HepG2 (cell line): ENCODE data around the gene DYSF. TPM values are rescaled to one million over a fixed set of nuclear protein-coding genes. Genes with fewer than 3 reads are reported as not detected.

Experiments
- ATAC-seq: fragments of 200-7000 bp; cut with Tn5 transposase; 3 replicates; pipeline ENCODE4 v1.9.1; 2020; ENCODE audit warnings: mild to moderate bottlenecking, moderate library complexity
- BruUV-seq: library from RNA; stranded (reverse); fragments of 400-500 nt; replicated peaks from 2 replicates; lab custom pipeline; 2021; lab: Mats Ljungman, UMichigan
- CTCF ChIA-PET: fragments of 300-600 bp; formaldehyde crosslinking; extraction: SDS; loops from one replicate; lab custom pipeline; 2021; ENCODE audit warnings: low total read pairs, inconsistent platforms, low intra/inter-chr PET ratio; lab: Yijun Ruan, JAX
- POLR2A ChIA-PET: fragments of 350-600 bp; sonication (Branson Sonifier 250); formaldehyde crosslinking; loops from one replicate; lab custom pipeline; 2020; ENCODE audit warnings: antibody characterized with exemption, inconsistent platforms; lab: Yijun Ruan, JAX
- DNase-seq: peaks from one replicate; pipeline ENCODE4 v3.0.0-alpha.2; 2015; ENCODE audit warnings: low spot score
- FAIRE-seq: peaks from 3 replicates; lab custom pipeline; 2011; peaks lifted over from hg19 to GRCh38; lab: Jason Lieb, UNC
- H2AFZ ChIP-seq: one replicate; pipeline ENCODE4 v1.6.1; 2011; ENCODE audit warnings: low read length, inconsistent platforms
- H3K27ac ChIP-seq: fragments of 300-600 bp; 3 replicates; pipeline ENCODE4 v1.8.0; 2011; ENCODE audit warnings: mixed run types, mild to moderate bottlenecking, mixed read lengths, low read length, inconsistent platforms; ENCODE audit not compliant: insufficient read depth; ENCODE audit errors: extremely low read length
- H3K27me3 ChIP-seq, 2 experiments: fragments of 200-600 bp in 1 of 2; 2 replicates in 1 of 2; 3 replicates in 1 of 2; pipeline versions ENCODE4 v1.6.0 to v1.8.0; 2011; ENCODE audit warnings: low read length in 2 of 2, mild to moderate bottlenecking in 2 of 2, moderate library complexity in 2 of 2, inconsistent platforms in 1 of 2; ENCODE audit not compliant: insufficient read depth in 2 of 2, control insufficient read depth in 1 of 2
- H3K36me3 ChIP-seq, 2 experiments: fragments of 200-600 bp in 1 of 2; replicated peaks in 1 of 2; 2 replicates in 1 of 2; 3 replicates in 1 of 2; pipeline versions ENCODE4 v1.5.1 to v1.8.0; 2011; ENCODE audit warnings: low read length in 2 of 2, inconsistent platforms in 1 of 2; ENCODE audit not compliant: insufficient read depth in 2 of 2, control insufficient read depth in 1 of 2
- H3K4me1 ChIP-seq: 2 replicates; pipeline ENCODE4 v1.5.1; 2012; ENCODE audit warnings: low read length, inconsistent platforms; ENCODE audit not compliant: insufficient read depth
- H3K4me2 ChIP-seq: 2 replicates; pipeline ENCODE4 v1.6.0; 2011; ENCODE audit warnings: low read depth, low read length, inconsistent platforms
- H3K4me3 ChIP-seq, 3 experiments: fragments of 200-600 bp in 1 of 3; sonication (generic), shearing (Covaris generic) in 1 of 3; replicated peaks in 1 of 3; 2 replicates each; pipeline ENCODE4 v1.5.1; 2011 to 2016; ENCODE audit warnings: low read length in 3 of 3, inconsistent platforms in 2 of 3, low read depth in 2 of 3, mild to moderate bottlenecking in 2 of 3, control low read depth in 1 of 3, mixed read lengths in 1 of 3; ENCODE audit not compliant: insufficient read depth in 1 of 3
- H3K79me2 ChIP-seq: one replicate; pipeline ENCODE4 v1.6.1; 2011; ENCODE audit warnings: low read length, inconsistent platforms; ENCODE audit not compliant: insufficient read depth
- H3K9ac ChIP-seq: 2 replicates; pipeline ENCODE4 v1.6.0; 2011; ENCODE audit warnings: mild to moderate bottlenecking, low read depth, low read length, inconsistent platforms; ENCODE audit not compliant: insufficient read depth
- H3K9me3 ChIP-seq: 2 replicates; pipeline ENCODE4 v1.5.1; 2012; ENCODE audit warnings: mild to moderate bottlenecking, low read length
- H4K20me1 ChIP-seq: 2 replicates; pipeline ENCODE4 v1.6.0; 2011; ENCODE audit warnings: inconsistent platforms, mild to moderate bottlenecking, low read length, moderate library complexity; ENCODE audit not compliant: insufficient read depth
- ATF7 ChIP-seq, 2 experiments: fragments of 450-650 bp in 1 of 2; sonication (generic) in 1 of 2; formaldehyde crosslinking in 1 of 2; IDR thresholded peaks; 2 replicates each; pipeline versions ENCODE4 v1.4.0 to v1.6.1; 2016 to 2020; ENCODE audit warnings: antibody characterized with exemption in 1 of 2, mild to moderate bottlenecking in 1 of 2, missing genetic modification reagents in 1 of 2
- CBX5 ChIP-seq: sonication (generic); formaldehyde crosslinking; IDR thresholded peaks from 2 replicates; pipeline ENCODE4 v1.4.0; 2020; ENCODE audit warnings: missing genetic modification reagents, borderline replicate concordance
- CREB1 ChIP-seq, 2 experiments: fragments of 450-650 bp in 1 of 2; IDR thresholded peaks; 2 replicates each; pipeline ENCODE4 v1.6.1; 2016 to 2017; ENCODE audit warnings: control low read depth in 1 of 2, mild to moderate bottlenecking in 1 of 2, missing compliant biosample characterization in 1 of 2, missing genetic modification characterization in 1 of 2
- GABPA ChIP-seq, 2 experiments: IDR thresholded peaks; 2 replicates each; pipeline ENCODE4 v1.6.1; 2011 to 2016; ENCODE audit warnings: low read depth in 2 of 2, low read length in 1 of 2, missing biosample characterization in 1 of 2, missing genetic modification characterization in 1 of 2
- ZNF484 ChIP-seq: sonication (generic); formaldehyde crosslinking; IDR thresholded peaks from 2 replicates; pipeline ENCODE4 v1.5.1; 2020; ENCODE audit warnings: mild to moderate bottlenecking, low read depth, missing genetic modification reagents, borderline replicate concordance
- WGBS: methylation state at CpG from one replicate; pipeline ENCODE4 v1.1.6; 2017; ENCODE audit warnings: low lambda C conversion rate; 5-methylcytosine and 5-hydroxymethylcytosine counted together
- in situ Hi-C: cut with HindIII; loops from 2 replicates; pipeline ENCODE4 v1.10.0; 2017; ENCODE audit warnings: low pct_unique_long_range_greater_than_20kb; ENCODE audit not compliant: extremely low pct_ligation_motif_present
- intact Hi-C: fragments of 100-400 bp; cut with micrococcal nuclease; formaldehyde crosslinking; loops from one replicate; pipeline ENCODE4 v1.10.0; 2022; ENCODE audit not compliant: unreplicated experiment
- polyA plus RNA-seq, 8 experiments: library from polyadenylated mRNA; depleted of rRNA in 3 of 8; stranded (reverse) in 7 of 8; unstranded in 1 of 8; fragments of >200 nt; fragmentation: Illumina TruSeq in 4 of 8; extraction: Trizol in 4 of 8; gene quantifications; 2 replicates each; pipeline versions ENCODE4 v1.2.1 to v1.2.3, GENCODE V29; 2011 to 2016; ENCODE audit warnings: low read depth in 4 of 8, missing spikeins in 1 of 8, mixed read lengths in 1 of 8; ENCODE audit not compliant: insufficient read depth in 1 of 8
- total RNA-seq, 5 experiments: library from RNA; depleted of rRNA; stranded (reverse); fragments of >200 nt; fragmentation: Illumina TruSeq; extraction: Trizol; gene quantifications; 2 replicates each; pipeline ENCODE4 v1.2.3, GENCODE V29; 2016; ENCODE audit warnings: low read depth in 1 of 5

Gene DYSF
- total and polyA plus RNA-seq, 2 of the 13 experiments (the other 11 are each of a cell fraction or from before 2014, with no cell fraction given) = 0.15 to 2.4 TPM

- no peak for TF ChIP-seq CBX5 (CRISPR knock-in tag)
Measured at GRCh38 chr2:71496156-71496770, 42.9 kb downstream of the DYSF start (continued).

DNA sequence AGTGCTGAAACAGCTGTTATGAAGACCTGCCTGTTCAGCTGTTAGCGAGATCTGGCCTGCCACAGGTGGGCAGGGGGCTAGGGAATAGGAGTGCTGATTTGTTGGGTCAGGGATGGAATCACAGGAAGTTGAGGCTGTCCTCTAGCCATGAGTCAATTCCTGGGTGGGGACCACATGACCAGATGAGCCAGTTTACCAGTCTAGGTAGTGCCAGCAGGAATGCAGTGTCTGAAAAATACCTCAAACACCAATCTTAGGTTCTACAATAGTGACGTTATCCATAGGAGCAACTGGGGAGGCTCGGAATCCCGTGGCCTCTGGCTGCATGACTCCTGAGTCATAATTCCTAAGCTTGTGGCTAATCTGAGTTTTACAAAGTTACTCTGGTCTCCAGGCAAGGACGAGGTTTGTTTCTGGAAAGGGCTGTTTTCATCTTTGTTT is 44.9 kb downstream of the DYSF start:
- no peak overlapping the region for H3K4me3 ChIP-seq
- H3K79me2 ChIP-seq = no peaks in the 10 kb centered on the region
- H3K27me3 ChIP-seq = peaks cover 5 to 6% of the 10 kb centered on the region in 2 experiments; a peak in 2 of 5 replicates
- H3K4me2 ChIP-seq = no peak overlapping the region
- no peak overlapping the region for H2AFZ ChIP-seq
- TF ChIP-seq ATF7 (IDR thresholded peaks at IDR 0.05) (0 out of 2 replicates have a peak, but pooled peaks have one; percentile 13), ATF7 (CRISPR knock-in tag; IDR thresholded peaks at IDR 0.05) (no peak), ZNF484 (CRISPR knock-in tag) (no peak), CREB1 (IDR thresholded peaks at IDR 0.05) (peak; percentile 18; the same call in 1 of the 2 replicates), CREB1 (CRISPR knock-in tag; IDR thresholded peaks at IDR 0.05) (no peak), GABPA (IDR thresholded peaks at IDR 0.05; ENCODE audit: low read depth, low read length) (no peak), GABPA (CRISPR knock-in tag; IDR thresholded peaks at IDR 0.05; ENCODE audit: low read depth) (no peak)
- FAIRE-seq (no peak), ATAC-seq (no peak), DNase-seq (peak; percentile 37)
- no peaks in the 10 kb centered on the region for H3K4me1 ChIP-seq
- no peaks in the 10 kb centered on the region for H3K36me3 ChIP-seq
- no peaks in the 10 kb centered on the region for H3K9me3 ChIP-seq
- BruUV-seq = no TSS peak
- no peaks in the 10 kb centered on the region for H4K20me1 ChIP-seq
- H3K9ac ChIP-seq = no peak overlapping the region
- H3K27ac ChIP-seq = no peak overlapping the region
- 5% methylated on average over 5 of the region's 5 CpGs for WGBS
- POLR2A ChIA-PET = no interaction called here
- intact Hi-C loops (no loop called here), in situ Hi-C loops (no loop called here)
- CTCF ChIA-PET = no interaction called here
